Trophoblast cell (in vitro differentiated cells and primary cell): Measurements from ENCODE around the gene MYCL.

Experiments
- DNase-seq, 2 donors: peaks; one replicate each; pipeline ENCODE4 v3.0.0-alpha.2; 2016
- H2AFZ ChIP-seq: 2 replicates; pipeline ENCODE4 v1.6.1; 2013; ENCODE audit warnings: low read length, moderate library complexity, mild to moderate bottlenecking; ENCODE audit not compliant: insufficient read depth, poor library complexity
- H2AK5ac ChIP-seq: 2 replicates; pipeline ENCODE4 v1.6.1; 2013; ENCODE audit warnings: mild to moderate bottlenecking, low read length
- H2BK120ac ChIP-seq: 2 replicates; pipeline ENCODE4 v1.6.1; 2013; ENCODE audit warnings: low read length, mild to moderate bottlenecking, moderate library complexity; ENCODE audit not compliant: insufficient read depth, poor library complexity
- H2BK12ac ChIP-seq: 2 replicates; pipeline ENCODE4 v1.6.1; 2013; ENCODE audit warnings: mild to moderate bottlenecking, low read length, moderate library complexity
- H2BK5ac ChIP-seq: 2 replicates; pipeline ENCODE4 v1.6.1; 2013; ENCODE audit warnings: low read length, low read depth, moderate library complexity, mild to moderate bottlenecking; ENCODE audit not compliant: poor library complexity
- H3K14ac ChIP-seq: 2 replicates; pipeline ENCODE4 v1.6.1; 2013; ENCODE audit warnings: mild to moderate bottlenecking, low read length
- H3K18ac ChIP-seq: 2 replicates; pipeline ENCODE4 v1.6.1; 2013; ENCODE audit warnings: mild to moderate bottlenecking, low read length
- H3K23ac ChIP-seq: 2 replicates; pipeline ENCODE4 v1.6.1; 2013; ENCODE audit warnings: low read length
- H3K27ac ChIP-seq: 2 replicates; pipeline ENCODE4 v1.5.1; 2013; ENCODE audit warnings: low read depth, mild to moderate bottlenecking, inconsistent platforms, low read length, moderate library complexity
- H3K27me3 ChIP-seq: 2 replicates; pipeline ENCODE4 v1.6.1; 2013; ENCODE audit warnings: inconsistent platforms, mild to moderate bottlenecking, low read length, moderate library complexity; ENCODE audit not compliant: insufficient read depth
- H3K36me3 ChIP-seq, 2 experiments: 1 replicate in 1 of 2; 2 replicates in 1 of 2; pipeline ENCODE4 v1.6.1; 2013; ENCODE audit warnings: low read length in 2 of 2, mild to moderate bottlenecking in 2 of 2, moderate library complexity in 1 of 2; ENCODE audit not compliant: insufficient read depth in 2 of 2, control insufficient read depth in 1 of 2
- H3K4ac ChIP-seq: 2 replicates; pipeline ENCODE4 v1.6.1; 2013; ENCODE audit warnings: low read depth, mild to moderate bottlenecking, low read length, moderate library complexity
- H3K4me1 ChIP-seq, 2 experiments: 1 replicate in 1 of 2; 2 replicates in 1 of 2; pipeline ENCODE4 v1.6.1; 2013; ENCODE audit warnings: low read length in 2 of 2, mild to moderate bottlenecking in 2 of 2, moderate library complexity in 1 of 2; ENCODE audit not compliant: insufficient read depth in 2 of 2, control insufficient read depth in 1 of 2
- H3K4me2 ChIP-seq: 2 replicates; pipeline ENCODE4 v1.6.1; 2013; ENCODE audit warnings: inconsistent platforms, mild to moderate bottlenecking, low read length, moderate library complexity
- H3K4me3 ChIP-seq: 2 replicates; pipeline ENCODE4 v1.5.1; 2013; ENCODE audit warnings: mild to moderate bottlenecking, low read depth, low read length, inconsistent platforms
- H3K79me1 ChIP-seq: one replicate; pipeline ENCODE4 v1.6.1; 2013; ENCODE audit warnings: low read length
- H3K79me2 ChIP-seq: 2 replicates; pipeline ENCODE4 v1.6.1; 2013; ENCODE audit warnings: low read length, mild to moderate bottlenecking; ENCODE audit not compliant: control insufficient read depth, insufficient read depth, poor library complexity
- H3K9ac ChIP-seq: 2 replicates; pipeline ENCODE4 v1.6.1; 2013; ENCODE audit warnings: mild to moderate bottlenecking, low read length
- H3K9me3 ChIP-seq: 2 replicates; pipeline ENCODE4 v1.6.1; 2013; ENCODE audit warnings: low read depth, mild to moderate bottlenecking, control low read depth, inconsistent platforms, low read length; ENCODE audit not compliant: insufficient read depth
- H4K12ac ChIP-seq: 2 replicates; pipeline ENCODE4 v1.6.1; 2013; ENCODE audit warnings: low read depth, mild to moderate bottlenecking, low read length, moderate library complexity
- H4K8ac ChIP-seq: 2 replicates; pipeline ENCODE4 v1.6.1; 2013; ENCODE audit warnings: low read depth, mild to moderate bottlenecking, low read length, moderate library complexity
- H4K91ac ChIP-seq: one replicate; pipeline ENCODE4 v1.6.1; 2013; ENCODE audit warnings: low read depth, mild to moderate bottlenecking, low read length, moderate library complexity
- WGBS: extraction: QIAGEN DNeasy Blood & Tissue Kit; methylation state at CpG from one replicate; pipeline ENCODE4 v1.1.7; 2013; ENCODE audit warnings: missing lambda C conversion rate; ENCODE audit not compliant: insufficient read length, insufficient coverage; ENCODE audit errors: extremely low coverage; 5-methylcytosine and 5-hydroxymethylcytosine counted together

MYCL gene

DNA sequence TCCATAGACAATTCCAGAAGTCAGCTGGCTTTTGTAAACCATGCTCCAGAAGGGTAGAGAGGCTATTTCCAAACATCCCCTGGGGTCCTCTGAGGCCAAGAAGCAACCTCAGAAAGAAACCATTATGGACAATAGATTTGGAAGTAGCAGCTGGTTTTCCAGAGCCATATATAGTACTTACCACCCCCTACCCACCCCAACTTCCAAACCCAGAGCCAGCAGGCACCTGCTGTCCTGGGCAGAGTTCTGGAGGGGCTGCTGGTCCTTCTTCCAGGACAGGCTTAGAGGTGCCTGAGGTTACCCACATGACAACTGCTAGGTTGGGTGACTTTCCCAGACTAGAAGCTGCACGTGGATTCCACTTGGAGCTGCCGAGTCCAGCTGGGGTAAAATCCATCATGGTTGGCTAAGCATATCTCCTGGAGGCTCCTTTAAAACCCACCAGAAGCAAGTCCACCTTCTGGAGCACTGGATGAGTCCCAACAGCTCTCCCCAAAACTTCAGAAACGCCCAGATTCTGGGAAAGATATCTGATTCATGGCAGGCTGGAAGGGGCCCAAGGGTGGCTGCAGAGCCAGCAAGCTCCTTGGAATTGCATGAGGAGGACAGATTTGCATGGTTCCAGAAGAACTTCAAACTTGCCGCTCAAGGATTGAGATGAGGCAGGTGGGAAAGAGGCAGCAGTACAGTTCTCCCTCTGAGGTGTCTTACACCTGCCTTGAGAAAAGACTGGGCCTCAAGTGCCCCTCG, 5.8 kb downstream of the MYCL start:
- Histone ChIP-seq H3K4me2 (no peak overlapping the region), H3K23ac (no peak overlapping the region), H2BK120ac (no peak overlapping the region), H3K36me3 (no peaks in the 10 kb centered on the region), H3K79me2 (no peaks in the 10 kb centered on the region), H3K27me3 (peaks cover 3% of the 10 kb centered on the region), H2BK5ac (no peak overlapping the region), H3K9ac (no peak overlapping the region), H2AFZ (no peak overlapping the region), H3K18ac (no peak overlapping the region), H3K4ac (no peak overlapping the region), H2AK5ac (no peak overlapping the region), H4K8ac (no peak overlapping the region), H3K4me1 (peaks cover 16 to 21% of the 10 kb centered on the region in 2 experiments), H4K12ac (no peak overlapping the region), H3K79me1 (peaks cover 9% of the 10 kb centered on the region), H4K91ac (peak overlapping the region; percentile 0), H3K4me3 (no peak overlapping the region), H3K9me3 (no peaks in the 10 kb centered on the region), H2BK12ac (peak overlapping the region; percentile 19), H3K14ac (no peak overlapping the region), H3K27ac (no peak overlapping the region)
- DNase-seq = no peak
- no CpG with 5 or more reads among the region's 5 CpGs for WGBS

DNA sequence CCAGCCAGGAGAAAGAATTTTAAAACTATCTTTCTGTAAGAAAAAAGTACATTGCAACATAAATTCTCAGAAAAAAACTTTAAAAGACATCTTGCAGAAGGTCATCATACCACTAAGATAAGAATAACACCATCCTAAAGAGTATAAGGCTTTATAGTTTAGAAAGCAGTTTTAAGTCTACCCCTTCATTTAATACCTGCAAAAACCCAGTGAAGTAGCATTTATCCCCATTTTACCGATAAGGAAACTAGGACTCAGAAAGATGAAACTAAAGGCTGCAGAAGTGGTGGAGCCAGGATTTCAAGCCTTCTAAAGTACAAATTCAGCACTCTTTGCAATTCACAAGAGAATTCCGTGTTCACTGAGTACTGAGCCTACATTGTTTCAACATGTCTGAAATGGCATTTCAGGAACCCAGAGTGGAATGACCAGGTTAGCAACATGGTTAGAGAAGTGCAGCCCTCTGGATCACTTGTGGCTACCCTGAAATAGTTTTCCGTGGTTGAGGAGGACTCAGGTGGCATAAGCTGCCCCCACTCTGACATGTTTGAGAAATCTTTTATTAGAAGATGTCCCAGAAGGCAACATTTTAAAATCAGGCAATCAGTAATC, 6.7 kb downstream of the MYCL start:
- no peak overlapping the region for H2BK5ac ChIP-seq
- no peak overlapping the region for H3K23ac ChIP-seq
- no peak overlapping the region for H3K18ac ChIP-seq
- H3K4me2 ChIP-seq = no peak overlapping the region
- no peak overlapping the region for H4K8ac ChIP-seq
- H3K27me3 ChIP-seq = no peaks in the 10 kb centered on the region
- no peaks in the 10 kb centered on the region for H3K79me2 ChIP-seq
- H2BK120ac ChIP-seq = no peak overlapping the region
- H4K91ac ChIP-seq = no peak overlapping the region
- H3K36me3 ChIP-seq = no peaks in the 10 kb centered on the region
- H3K4me1 ChIP-seq = peaks cover 13 to 17% of the 10 kb centered on the region in 2 experiments
- H3K27ac ChIP-seq = peak overlapping the region; percentile 37
- no peak overlapping the region for H3K14ac ChIP-seq
- no CpG with 5 or more reads among the region's 3 CpGs for WGBS
- no peak overlapping the region for H2BK12ac ChIP-seq
- no peaks in the 10 kb centered on the region for H3K9me3 ChIP-seq
- H3K4me3 ChIP-seq = no peak overlapping the region
- DNase-seq = peak; percentile 71 to 92
- no peak overlapping the region for H3K9ac ChIP-seq
- no peak overlapping the region for H3K4ac ChIP-seq
- H4K12ac ChIP-seq = no peak overlapping the region
- no peak overlapping the region for H2AK5ac ChIP-seq
- peaks cover 8% of the 10 kb centered on the region for H3K79me1 ChIP-seq
- H2AFZ ChIP-seq = no peak overlapping the region

DNA sequence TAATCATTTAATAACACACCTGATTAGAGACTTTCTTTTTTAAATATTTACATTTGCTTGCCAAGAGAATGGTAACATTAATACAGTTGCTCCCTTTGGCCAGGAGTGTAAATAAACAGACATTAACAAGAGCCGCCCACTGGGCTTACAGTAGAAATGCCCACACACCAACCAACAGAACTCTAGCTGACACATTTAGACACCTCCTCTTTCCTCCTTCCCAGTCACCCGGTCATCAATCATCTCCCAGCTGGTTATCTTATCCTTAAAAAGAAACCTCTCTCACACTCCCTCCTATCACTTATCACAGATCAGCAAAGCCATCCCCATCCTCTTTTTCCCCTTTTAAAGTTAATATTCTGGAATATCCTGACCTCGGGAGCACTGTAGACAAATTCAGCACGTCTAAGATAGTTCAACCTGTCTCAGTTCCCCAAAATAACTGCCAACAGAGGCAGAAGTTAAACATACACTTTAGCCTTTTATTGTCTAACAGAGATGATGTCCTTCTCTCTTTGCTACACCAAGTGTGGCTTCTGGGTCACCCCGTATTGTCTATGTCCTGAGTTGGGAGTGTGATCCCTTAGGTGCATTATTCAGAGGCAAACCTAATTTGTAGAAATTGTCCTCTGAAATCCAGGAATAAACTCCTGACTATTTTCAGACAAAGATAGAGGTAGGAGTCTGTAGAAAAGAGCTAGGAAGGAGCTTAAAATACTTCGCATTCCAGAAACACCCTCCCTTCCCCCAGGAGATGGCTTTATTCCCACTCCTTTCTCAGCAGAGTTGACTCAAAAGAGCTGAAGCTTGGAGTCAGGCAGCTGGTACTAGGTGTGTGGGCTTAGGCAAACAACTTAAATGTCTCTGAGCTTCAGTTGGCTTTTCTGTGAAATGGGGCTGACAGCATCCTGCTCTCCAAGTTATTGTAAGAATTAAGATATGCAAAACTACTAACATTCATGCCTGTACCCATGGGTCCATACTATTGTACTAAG, 8.8 kb downstream of the MYCL start:
- Histone ChIP-seq H3K18ac (no peak overlapping the region), H3K4me1 (peaks cover 8 to 17% of the 10 kb centered on the region in 2 experiments), H3K36me3 (no peaks in the 10 kb centered on the region), H3K14ac (no peak overlapping the region), H3K79me1 (peaks cover 5% of the 10 kb centered on the region), H3K9ac (no peak overlapping the region), H4K12ac (no peak overlapping the region), H3K4ac (no peak overlapping the region), H2AK5ac (no peak overlapping the region), H2BK12ac (no peak overlapping the region), H3K79me2 (no peaks in the 10 kb centered on the region), H3K9me3 (no peaks in the 10 kb centered on the region), H3K23ac (no peak overlapping the region), H2BK120ac (peak overlapping the region; percentile 7), H3K27me3 (no peaks in the 10 kb centered on the region), H3K27ac (peak overlapping the region; percentile 58), H2AFZ (no peak overlapping the region), H4K91ac (no peak overlapping the region), H2BK5ac (no peak overlapping the region), H4K8ac (no peak overlapping the region), H3K4me3 (no peak overlapping the region), H3K4me2 (peak overlapping the region; percentile 48)
- peak; percentile 73 to 80 for DNase-seq
- WGBS = no CpG with 5 or more reads among the region's 6 CpGs

DNA sequence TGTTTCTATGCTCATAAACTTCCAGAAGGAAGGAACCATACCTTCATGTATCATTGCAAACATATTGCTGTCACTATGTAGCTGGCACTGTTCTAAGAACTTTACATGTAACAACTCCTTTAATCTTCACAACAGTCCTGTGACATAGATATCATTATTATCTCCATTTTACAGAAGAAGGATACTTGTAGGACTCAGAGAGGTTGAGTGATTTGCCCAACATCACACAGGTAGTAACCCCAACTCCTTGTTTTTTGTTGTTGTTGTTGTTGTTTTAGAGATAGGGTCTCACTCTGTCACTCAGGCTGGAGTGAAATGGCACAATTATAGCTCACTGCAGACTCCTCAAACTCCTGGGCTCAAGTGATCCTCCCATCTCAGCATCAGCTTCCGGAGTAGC, 10.8 kb downstream of the MYCL start:
- Histone ChIP-seq H3K23ac (no peak overlapping the region), H3K14ac (no peak overlapping the region), H3K27me3 (no peaks in the 10 kb centered on the region), H3K79me2 (no peaks in the 10 kb centered on the region), H3K4me3 (no peak overlapping the region), H2AK5ac (no peak overlapping the region), H3K9ac (no peak overlapping the region), H4K12ac (no peak overlapping the region), H3K9me3 (no peaks in the 10 kb centered on the region), H2BK12ac (no peak overlapping the region), H2BK120ac (no peak overlapping the region), H2AFZ (no peak overlapping the region), H2BK5ac (no peak overlapping the region), H3K4ac (no peak overlapping the region), H3K4me2 (no peak overlapping the region), H4K91ac (no peak overlapping the region), H3K4me1 (peaks cover 8 to 13% of the 10 kb centered on the region in 2 experiments), H3K18ac (no peak overlapping the region), H3K36me3 (no peaks in the 10 kb centered on the region), H4K8ac (no peak overlapping the region), H3K27ac (no peak overlapping the region), H3K79me1 (peaks cover 5% of the 10 kb centered on the region)
- no CpG with 5 or more reads among the region's 1 CpG for WGBS
- no peak for DNase-seq
